ENCODE results near the gene IL27RA.
"Not testable (repeated sequence)": the region's sequence is repeated elsewhere in the genome, so short reads cannot be mapped to it uniquely, and the experiment has no call there.

IL27RA gene

GRCh38 chr19:14027856-14028450 lies 3.6 kb upstream of the IL27RA start, which contains the start of gene RLN3:
Gene RLN3 (plus strand): TSS chr19:14028148. CDS start chr19:14028205, 57 bp downstream.
- in situ Hi-C loops (cut with MboI; ENCODE audit: low sequenced_read_pairs) = no loop called here

- in situ Hi-C loops (cut with MboI; ENCODE audit: low sequenced_read_pairs) = no loop called here
Observed at GRCh38 chr19:14028901-14029300, 2.7 kb upstream of the IL27RA start.

GRCh38 chr19:14030997-14031718 lies 404 bp upstream of the IL27RA start:
- in situ Hi-C loops (cut with MboI; ENCODE audit: low sequenced_read_pairs) = no loop called here

- in situ Hi-C loops (cut with MboI; ENCODE audit: low sequenced_read_pairs) = no loop called here
Observed at GRCh38 chr19:14033946-14034345, 2.4 kb downstream of the IL27RA start.

GRCh38 chr19:14035159-14035558 lies 3.6 kb downstream of the IL27RA start:
- in situ Hi-C loops (cut with MboI; ENCODE audit: low sequenced_read_pairs) = not testable (repeated sequence)

GRCh38 chr19:14035706-14036105 lies 4.1 kb downstream of the IL27RA start:
- in situ Hi-C loops (cut with MboI; ENCODE audit: low sequenced_read_pairs) = no loop called here

- in situ Hi-C loops (cut with MboI; ENCODE audit: low sequenced_read_pairs) = no loop called here
Observed at GRCh38 chr19:14039181-14039580, 7.6 kb downstream of the IL27RA start.

GRCh38 chr19:14042659-14043608 lies 11.4 kb downstream of the IL27RA start:
- in situ Hi-C loops (cut with MboI; ENCODE audit: low sequenced_read_pairs) = not testable (repeated sequence)

- in situ Hi-C loops (cut with MboI; ENCODE audit: low sequenced_read_pairs) = not testable (repeated sequence)
Observed at GRCh38 chr19:14047866-14048265, 16.3 kb downstream of the IL27RA start.

- in situ Hi-C loops (cut with MboI; ENCODE audit: low sequenced_read_pairs) = no loop called here
Observed at GRCh38 chr19:14048443-14049153, 17.0 kb downstream of the IL27RA start.

GRCh38 chr19:14050512-14050911 lies 18.9 kb downstream of the IL27RA start:
- in situ Hi-C loops (cut with MboI; ENCODE audit: low sequenced_read_pairs) = no loop called here

GRCh38 chr19:14050961-14051360 lies 19.4 kb downstream of the IL27RA start:
- in situ Hi-C loops (cut with MboI; ENCODE audit: low sequenced_read_pairs) = not testable (repeated sequence)

- in situ Hi-C loops (cut with MboI; ENCODE audit: low sequenced_read_pairs) = no loop called here
Observed at GRCh38 chr19:14051980-14052379, 20.4 kb downstream of the IL27RA start.

GRCh38 chr19:14052470-14052869 lies 20.9 kb downstream of the IL27RA start:
- in situ Hi-C loops (cut with MboI; ENCODE audit: low sequenced_read_pairs) = no loop called here

- in situ Hi-C loops (cut with MboI; ENCODE audit: low sequenced_read_pairs) = no loop called here
Observed at GRCh38 chr19:14053032-14053431, 21.5 kb downstream of the IL27RA start.

- in situ Hi-C loops (cut with MboI; ENCODE audit: low sequenced_read_pairs) = no loop called here
Observed at GRCh38 chr19:14053500-14053899, 21.9 kb downstream of the IL27RA start.

GRCh38 chr19:14054099-14054498 lies 22.5 kb downstream of the IL27RA start:
- in situ Hi-C loops (cut with MboI; ENCODE audit: low sequenced_read_pairs) = no loop called here

GRCh38 chr19:14054721-14055120 lies 23.2 kb downstream of the IL27RA start:
- in situ Hi-C loops (cut with MboI; ENCODE audit: low sequenced_read_pairs) = no loop called here

GRCh38 chr19:14055396-14055795 lies 23.8 kb downstream of the IL27RA start:
- in situ Hi-C loops (cut with MboI; ENCODE audit: low sequenced_read_pairs) = no loop called here

- in situ Hi-C loops (cut with MboI; ENCODE audit: low sequenced_read_pairs) = no loop called here
Observed at GRCh38 chr19:14056069-14056666, 24.6 kb downstream of the IL27RA start.

Measured in hTERT RPE-1 (cell line).